A549 (cell line): ENCODE data around the gene CCDC57. TPM values are rescaled to one million over a fixed set of nuclear protein-coding genes. Genes with fewer than 3 reads are reported as not detected.

ENCODE experiments used
- ATAC-seq, 2 experiments: fragments of 200-7000 bp in 1 of 2; fragments of >200 bp in 1 of 2; cut with Nextera tagmentation in 1 of 2; cut with Tn5 transposase in 1 of 2; 3 replicates each; pipeline versions ENCODE4 v1.8.0 to v1.9.1; 2018 to 2020; ENCODE audit warnings: mild to moderate bottlenecking in 1 of 2, moderate library complexity in 1 of 2
- CTCF ChIA-PET: fragments of 300-600 bp; sonication (Branson Sonifier 250); formaldehyde crosslinking; extraction: SDS; loops from one replicate; lab custom pipeline; 2021; ENCODE audit warnings: antibody characterized with exemption, inconsistent platforms; lab: Yijun Ruan, JAX
- POLR2A ChIA-PET: fragments of 350-600 bp; formaldehyde crosslinking; extraction: SDS; loops from one replicate; lab custom pipeline; 2021; ENCODE audit warnings: antibody characterized with exemption, inconsistent platforms; lab: Yijun Ruan, JAX
- DNase-seq, 2 experiments: peaks; one replicate each; pipeline versions ENCODE4 v3.0.0 to v3.0.0-alpha.2; 2011 to 2016; ENCODE audit warnings: low read depth in 1 of 2, low spot score in 1 of 2
- FAIRE-seq: peaks from 2 replicates; lab custom pipeline; 2011; peaks lifted over from hg19 to GRCh38; lab: Jason Lieb, UNC
- H3K27ac ChIP-seq, 2 experiments: fragments of >200 bp; sonication (Bioruptor Twin); formaldehyde crosslinking; 3 replicates each; pipeline ENCODE4 v1.5.1; 2016 to 2017
- H3K4me1 ChIP-seq: fragments of >200 bp; sonication (Bioruptor Twin); formaldehyde crosslinking; 3 replicates; pipeline ENCODE4 v1.6.1; 2016
- H3K4me2 ChIP-seq: fragments of >200 bp; sonication (Bioruptor Twin); formaldehyde crosslinking; 3 replicates; pipeline ENCODE4 v1.6.1; 2016
- H3K4me3 ChIP-seq: fragments of >200 bp; sonication (Bioruptor Twin); formaldehyde crosslinking; 3 replicates; pipeline ENCODE4 v1.5.1; 2016
- H3K9me3 ChIP-seq: fragments of >200 bp; sonication (Bioruptor Twin); formaldehyde crosslinking; 3 replicates; pipeline ENCODE4 v1.6.1; 2016
- BCL3 ChIP-seq: fragments of >200 bp; sonication (Bioruptor Twin); formaldehyde crosslinking; IDR thresholded peaks from 3 replicates; pipeline ENCODE4 v1.6.1; 2016
- CEBPB ChIP-seq, 2 experiments: fragments of >200 bp in 1 of 2; sonication (Bioruptor Twin) in 1 of 2; formaldehyde crosslinking in 1 of 2; IDR thresholded peaks; 2 replicates each; pipeline ENCODE4 v1.6.1; 2012 to 2016
- CHD2 ChIP-seq: fragments of 150-350 bp; IDR thresholded peaks from 2 replicates; pipeline ENCODE4 v1.6.1; 2014; ENCODE audit warnings: low read length; ENCODE audit not compliant: partially characterized antibody
- EHF ChIP-seq: fragments of 250-450 bp; sonication (Bioruptor Pico); IDR thresholded peaks from 2 replicates; pipeline ENCODE4 v1.5.0; 2020; ENCODE audit warnings: mild to moderate bottlenecking
- EHMT2 ChIP-seq: fragments of 200-600 bp; sonication (generic); IDR thresholded peaks from 2 replicates; pipeline ENCODE4 v1.6.1; 2016; ENCODE audit warnings: antibody characterized with exemption, low read depth, mild to moderate bottlenecking, moderate library complexity
- EP300 ChIP-seq, 2 experiments: fragments of >200 bp; sonication (Bioruptor Twin); formaldehyde crosslinking; IDR thresholded peaks; 2 replicates in 1 of 2; 3 replicates in 1 of 2; pipeline ENCODE4 v1.6.1; 2016 to 2017
- GATA3 ChIP-seq: IDR thresholded peaks from 2 replicates; pipeline ENCODE4 v1.6.1; 2012; ENCODE audit warnings: borderline replicate concordance
- HES2 ChIP-seq: fragments of >200 bp; sonication (Bioruptor Twin); formaldehyde crosslinking; IDR thresholded peaks from 2 replicates; pipeline ENCODE4 v1.6.1; 2016
- HEYL ChIP-seq: fragments of 250-450 bp; sonication (Bioruptor Pico); IDR thresholded peaks from 2 replicates; pipeline ENCODE4 v1.8.0; 2021; ENCODE audit warnings: mild to moderate bottlenecking, moderate library complexity
- HOXB13 ChIP-seq: fragments of 250-450 bp; sonication (Bioruptor Pico); IDR thresholded peaks from 2 replicates; pipeline ENCODE4 v1.5.0; 2020; ENCODE audit warnings: low read depth, mild to moderate bottlenecking, moderate library complexity
- KDM1A ChIP-seq: fragments of 200-600 bp; sonication (generic); IDR thresholded peaks from 2 replicates; pipeline ENCODE4 v1.6.1; 2016; ENCODE audit warnings: low read depth, mild to moderate bottlenecking
- KDM5A ChIP-seq: fragments of 200-600 bp; sonication (generic); IDR thresholded peaks from 2 replicates; pipeline ENCODE4 v1.6.1; 2016; ENCODE audit warnings: antibody characterized with exemption, mild to moderate bottlenecking
- MAFK ChIP-seq: fragments of 450-650 bp; IDR thresholded peaks from 2 replicates; pipeline ENCODE4 v1.6.1; 2014; ENCODE audit not compliant: partially characterized antibody
- MAX ChIP-seq: IDR thresholded peaks from 2 replicates; pipeline ENCODE4 v1.6.1; 2012
- MAZ ChIP-seq: fragments of 150-350 bp; IDR thresholded peaks from 2 replicates; pipeline ENCODE4 v1.6.1; 2014; ENCODE audit warnings: antibody characterized with exemption, low read depth, low read length, borderline replicate concordance
- NFE2L2 ChIP-seq: fragments of 150-350 bp; conservative IDR thresholded peaks from 2 replicates; pipeline ENCODE4 v1.6.1; 2014; ENCODE audit warnings: low read length
- NPAS2 ChIP-seq: fragments of 250-450 bp; sonication (Bioruptor Pico); IDR thresholded peaks from 2 replicates; pipeline ENCODE4 v1.8.0; 2022; ENCODE audit warnings: mild to moderate bottlenecking, moderate library complexity, borderline replicate concordance
- NR3C1 ChIP-seq: fragments of >200 bp; sonication (Bioruptor Twin); formaldehyde crosslinking; IDR thresholded peaks from 3 replicates; pipeline ENCODE4 v1.6.1; 2017
- POLR2AphosphoS2 ChIP-seq: conservative IDR thresholded peaks from 2 replicates; pipeline ENCODE4 v1.6.1; 2012; ENCODE audit warnings: low read length, improper control_type of control experiment, inconsistent platforms
- RAD21 ChIP-seq, 2 experiments: fragments of >200 bp in 1 of 2; sonication (Bioruptor Twin) in 1 of 2; formaldehyde crosslinking in 1 of 2; IDR thresholded peaks in 1 of 2; conservative IDR thresholded peaks in 1 of 2; 2 replicates in 1 of 2; 3 replicates in 1 of 2; pipeline ENCODE4 v1.6.1; 2012 to 2018; ENCODE audit warnings: inconsistent platforms in 1 of 2
- RARB ChIP-seq: fragments of 250-450 bp; sonication (Bioruptor Pico); IDR thresholded peaks from 2 replicates; pipeline ENCODE4 v1.8.0; 2021; ENCODE audit warnings: mild to moderate bottlenecking, moderate library complexity
- RFX5 ChIP-seq: fragments of 450-650 bp; IDR thresholded peaks from 2 replicates; pipeline ENCODE4 v1.7.1; 2014; ENCODE audit warnings: antibody characterized with exemption, mild to moderate bottlenecking, moderate library complexity
- RNF2 ChIP-seq: fragments of 200-600 bp; sonication (generic); IDR thresholded peaks from 2 replicates; pipeline ENCODE4 v1.6.1; 2016; ENCODE audit warnings: low read depth, mild to moderate bottlenecking, antibody characterized with exemption, moderate library complexity, borderline replicate concordance
- SREBF2 ChIP-seq: fragments of 450-650 bp; IDR thresholded peaks from 2 replicates; pipeline ENCODE4 v1.6.1; 2014; ENCODE audit warnings: mild to moderate bottlenecking, moderate library complexity
- TFCP2L1 ChIP-seq: fragments of 250-450 bp; sonication (Bioruptor Pico); IDR thresholded peaks from 2 replicates; pipeline ENCODE4 v1.5.0; 2021; ENCODE audit warnings: mild to moderate bottlenecking
- ZC3H11A ChIP-seq: fragments of 450-650 bp; IDR thresholded peaks from 2 replicates; pipeline ENCODE4 v1.6.1; 2014; ENCODE audit warnings: antibody characterized with exemption, mild to moderate bottlenecking
- ZFP36 ChIP-seq: fragments of 450-650 bp; IDR thresholded peaks from 2 replicates; pipeline ENCODE4 v1.6.1; 2014; ENCODE audit warnings: borderline replicate concordance; ENCODE audit not compliant: partially characterized antibody
- ZNF302 ChIP-seq: fragments of 250-450 bp; sonication (Bioruptor Pico); IDR thresholded peaks from 2 replicates; pipeline ENCODE4 v1.9.0; 2021; ENCODE audit warnings: inconsistent platforms, mild to moderate bottlenecking, moderate library complexity
- ZSCAN20 ChIP-seq: fragments of 250-450 bp; sonication (Bioruptor Pico); IDR thresholded peaks from 2 replicates; pipeline ENCODE4 v1.8.0; 2022; ENCODE audit warnings: mild to moderate bottlenecking, moderate library complexity
- WGBS: methylation state at CpG from one replicate; pipeline ENCODE4 v1.1.6; 2017; ENCODE audit errors: missing lambda C conversion rate; 5-methylcytosine and 5-hydroxymethylcytosine counted together
- polyA plus RNA-seq, 4 experiments: library from polyadenylated mRNA; depleted of rRNA in 3 of 4; stranded (reverse); fragments of >200 nt; fragmentation: RNase III in 1 of 4; extraction: RNeasy Plus Mini Kit Qiagen cat#74134 plus additional on column Dnase treatment in 1 of 4; gene quantifications; 2 replicates in 3 of 4; 3 replicates in 1 of 4; pipeline ENCODE4 v1.2.3, GENCODE V29; 2011 to 2017
- TF ChIP-seq, protein P1 (sequence below): IDR thresholded peaks from 2 replicates; pipeline ENCODE4 v1.6.1; 2012; ENCODE audit warnings: low read depth, borderline replicate concordance
- TF ChIP-seq, protein P2 (sequence below): fragments of >200 bp; sonication (Bioruptor Twin); formaldehyde crosslinking; IDR thresholded peaks from 3 replicates; pipeline ENCODE4 v1.5.1; 2016

CCDC57 gene
- polyA plus RNA-seq, 2 of the 4 experiments (the other 2 are of a cell fraction), result 18.2 to 18.5 TPM

DNA sequence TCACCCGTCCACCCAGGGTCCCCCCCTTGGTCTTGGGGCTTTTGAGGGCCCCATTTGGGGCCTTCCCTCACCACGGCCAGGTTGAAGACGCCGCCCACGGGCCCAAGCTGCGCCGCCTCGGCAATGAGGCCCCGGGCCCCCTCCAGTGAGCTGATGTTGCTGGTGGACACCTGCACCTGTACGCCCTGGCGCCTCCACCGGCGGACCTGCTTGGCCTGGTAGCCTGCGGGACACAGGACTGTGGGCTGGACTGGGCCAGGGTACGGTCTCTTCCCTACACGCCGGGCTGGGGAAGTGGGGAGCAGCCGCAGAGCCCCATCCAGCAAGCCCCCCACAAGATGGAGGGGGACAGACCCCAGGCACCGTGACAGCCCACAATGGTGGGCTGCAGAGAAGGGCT, 130.2 kb downstream of the CCDC57 start:
- Histone ChIP-seq H3K4me1 (no peaks in the 10 kb centered on the region), H3K4me3 (no peak overlapping the region)
- WGBS, result 92% methylated on average over 7 of the region's 19 CpGs
- no peak for ATAC-seq
- no peak for FAIRE-seq
- DNase-seq, result no peak
- no peak for TF ChIP-seq NR3C1
- TF ChIP-seq TFCP2L1 (CRISPR knock-in tag), result no peak
- TF ChIP-seq, protein P1, sequence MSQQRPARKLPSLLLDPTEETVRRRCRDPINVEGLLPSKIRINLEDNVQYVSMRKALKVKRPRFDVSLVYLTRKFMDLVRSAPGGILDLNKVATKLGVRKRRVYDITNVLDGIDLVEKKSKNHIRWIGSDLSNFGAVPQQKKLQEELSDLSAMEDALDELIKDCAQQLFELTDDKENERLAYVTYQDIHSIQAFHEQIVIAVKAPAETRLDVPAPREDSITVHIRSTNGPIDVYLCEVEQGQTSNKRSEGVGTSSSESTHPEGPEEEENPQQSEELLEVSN, result no peak
- TF ChIP-seq RNF2, result no peak
- no peak for TF ChIP-seq KDM1A
- no peak for TF ChIP-seq BCL3
- no peak for TF ChIP-seq GATA3
- no peak for TF ChIP-seq RFX5
- TF ChIP-seq ZSCAN20 (CRISPR knock-in tag), result no peak
- no peak for TF ChIP-seq ZFP36
- no peak for TF ChIP-seq MAX
- no peak for TF ChIP-seq EHF (CRISPR knock-in tag)
- no peak for TF ChIP-seq MAZ
- no peak for TF ChIP-seq SREBF2
- no peak for TF ChIP-seq MAFK
- no peak for TF ChIP-seq HEYL (CRISPR knock-in tag)
- no peak for TF ChIP-seq EP300 (IDR thresholded peaks at IDR 0.05)
- TF ChIP-seq, all 56 proteins: peak for 0
- ChIA-PET CTCF (interaction anchor here (0.6 to 3.4 kb wide), 4 partner anchors 16 to 121 kb away, joined by 3 to 21 read pairs (median 3); partner anchors contain the start of genes NOTUM and RAC3), POLR2A (no interaction called here)
- no peak overlapping the region for H3K4me2 ChIP-seq
- no peaks in the 10 kb centered on the region for H3K9me3 ChIP-seq
- no peak overlapping the region for H3K27ac ChIP-seq

DNA sequence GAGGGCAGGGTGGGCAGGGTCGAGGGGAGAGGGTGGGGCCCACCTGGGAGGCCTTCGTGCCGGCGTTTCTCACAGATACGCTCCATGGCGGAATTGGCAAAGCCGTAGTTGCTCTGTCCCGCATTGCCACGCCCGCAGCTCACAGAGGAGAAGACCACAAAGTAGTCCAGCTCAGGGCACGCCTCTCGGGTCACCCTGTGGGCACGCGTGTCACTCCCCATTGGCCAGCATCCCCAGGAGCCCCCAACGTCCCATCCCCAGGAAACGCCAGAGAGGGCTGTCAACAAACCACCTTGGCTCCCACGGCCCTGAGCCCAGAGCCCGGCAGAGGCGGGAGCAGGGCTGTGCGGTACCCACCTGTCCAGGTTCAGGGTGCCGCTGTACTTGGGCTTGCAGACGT, 130.7 kb downstream of the CCDC57 start:
- Histone ChIP-seq H3K9me3 (no peaks in the 10 kb centered on the region), H3K4me1 (no peaks in the 10 kb centered on the region), H3K4me2 (no peak overlapping the region), H3K27ac (no peak overlapping the region), H3K4me3 (no peak overlapping the region)
- DNase-seq, result no peak
- ChIA-PET CTCF (interaction anchor here (0.8 to 3.4 kb wide), 5 partner anchors 15 to 52 kb away, joined by 3 to 21 read pairs (median 3); partner anchors contain the start of gene RAC3), POLR2A (interaction anchor here (0.6 kb wide), 1 partner anchor 11 kb away, joined by 7 read pairs; no protein-coding TSS in a partner anchor)
- no peak for FAIRE-seq
- no peak for ATAC-seq
- WGBS, result 92% methylated on average over 21 of the region's 22 CpGs
- TF ChIP-seq KDM5A (no peak), GATA3 (no peak), RARB (CRISPR knock-in tag) (no peak), NFE2L2 (no peak), NR3C1 (no peak), NPAS2 (no peak), ZNF302 (CRISPR knock-in tag) (no peak), HOXB13 (no peak), CEBPB (IDR thresholded peaks at IDR 0.05) (no peak), HES2 (no peak), EHMT2 (no peak), RAD21 (conservative IDR thresholded peaks at IDR 0.05 in 1 of 2, IDR thresholded peaks at IDR 0.05 in 1 of 2) (no peak), POLR2AphosphoS2 (no peak), CHD2 (no peak), ZFP36 (no peak), ZC3H11A (no peak), SREBF2 (no peak)
- TF ChIP-seq, protein P2, sequence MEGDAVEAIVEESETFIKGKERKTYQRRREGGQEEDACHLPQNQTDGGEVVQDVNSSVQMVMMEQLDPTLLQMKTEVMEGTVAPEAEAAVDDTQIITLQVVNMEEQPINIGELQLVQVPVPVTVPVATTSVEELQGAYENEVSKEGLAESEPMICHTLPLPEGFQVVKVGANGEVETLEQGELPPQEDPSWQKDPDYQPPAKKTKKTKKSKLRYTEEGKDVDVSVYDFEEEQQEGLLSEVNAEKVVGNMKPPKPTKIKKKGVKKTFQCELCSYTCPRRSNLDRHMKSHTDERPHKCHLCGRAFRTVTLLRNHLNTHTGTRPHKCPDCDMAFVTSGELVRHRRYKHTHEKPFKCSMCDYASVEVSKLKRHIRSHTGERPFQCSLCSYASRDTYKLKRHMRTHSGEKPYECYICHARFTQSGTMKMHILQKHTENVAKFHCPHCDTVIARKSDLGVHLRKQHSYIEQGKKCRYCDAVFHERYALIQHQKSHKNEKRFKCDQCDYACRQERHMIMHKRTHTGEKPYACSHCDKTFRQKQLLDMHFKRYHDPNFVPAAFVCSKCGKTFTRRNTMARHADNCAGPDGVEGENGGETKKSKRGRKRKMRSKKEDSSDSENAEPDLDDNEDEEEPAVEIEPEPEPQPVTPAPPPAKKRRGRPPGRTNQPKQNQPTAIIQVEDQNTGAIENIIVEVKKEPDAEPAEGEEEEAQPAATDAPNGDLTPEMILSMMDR, result no peak
- TF ChIP-seq, all 56 proteins: peak for 0
